ENCODE measurements around the gene NCAM1. TPM values are rescaled to one million over a fixed set of nuclear protein-coding genes. Genes with fewer than 3 reads are reported as not detected.

The NCAM1 gene
- polyA plus RNA-seq, 1 donor (not counting 4 experiments of a cell fraction or from before 2014, with no cell fraction given): 0.04 TPM

- H3K9me3 ChIP-seq (ENCODE audit: control insufficient read depth, low read depth, low read length): no peaks in the 10 kb centered on the region
- H3K4me1 ChIP-seq (ENCODE audit: control insufficient read depth, extremely low read depth, insufficient read depth, low read length): no peaks in the 10 kb centered on the region
- H3K4me3 ChIP-seq (ENCODE audit: control insufficient read depth in 2 of 3, extremely low read depth in 1 of 3, insufficient read depth in 2 of 3, low read depth in 1 of 3, low read length in 3 of 3): no peak overlapping the region
- DNase-seq (ENCODE audit: low read depth, low spot score) (no peak), FAIRE-seq (no peak)
- no peak overlapping the region for H3K4me2 ChIP-seq (ENCODE audit: control insufficient read depth, extremely low read depth, insufficient read depth, low read depth, low read length)
- H3K9ac ChIP-seq (ENCODE audit: control insufficient read depth, extremely low read depth, insufficient read depth, low read length): no peak overlapping the region
- H3K79me2 ChIP-seq (ENCODE audit: control insufficient read depth, insufficient read depth, low read length): no peaks in the 10 kb centered on the region
- no peak for TF ChIP-seq EZH2 (IDR thresholded peaks at IDR 0.05; ENCODE audit: low read length)
- TF ChIP-seq CTCF (optimal IDR thresholded peaks at IDR 0.05 in 1 of 3, IDR thresholded peaks at IDR 0.05 in 1 of 3, conservative IDR thresholded peaks at IDR 0.05 in 1 of 3; ENCODE audit: extremely low read depth in 1 of 3, insufficient read depth in 2 of 3, low read length in 3 of 3): no peak
- no peaks in the 10 kb centered on the region for H3K9me1 ChIP-seq (ENCODE audit: control insufficient read depth, extremely low read depth, insufficient read depth, low read length)
- H2AFZ ChIP-seq (ENCODE audit: control insufficient read depth, low read length): no peak overlapping the region
- H3K27ac ChIP-seq (ENCODE audit: control insufficient read depth, insufficient read depth, low read length): no peak overlapping the region
- H3K27me3 ChIP-seq (ENCODE audit: control insufficient read depth, extremely low read depth, insufficient read depth, low read length): no peaks in the 10 kb centered on the region
- dilution Hi-C loops (cut with MboI; ENCODE audit: extremely low pct_ligation_motif_present, low sequenced_read_pairs): no loop called here
- H4K20me1 ChIP-seq (ENCODE audit: control insufficient read depth, extremely low read depth, insufficient read depth, low read length): no peaks in the 10 kb centered on the region
- H3K36me3 ChIP-seq (ENCODE audit: control insufficient read depth in 2 of 2, extremely low read depth in 1 of 2, insufficient read depth in 2 of 2, low read length in 2 of 2): no peaks in the 10 kb centered on the region
Observed at GRCh38 chr11:112996994-112997393, 35.8 kb downstream of the NCAM1 start.

DNA sequence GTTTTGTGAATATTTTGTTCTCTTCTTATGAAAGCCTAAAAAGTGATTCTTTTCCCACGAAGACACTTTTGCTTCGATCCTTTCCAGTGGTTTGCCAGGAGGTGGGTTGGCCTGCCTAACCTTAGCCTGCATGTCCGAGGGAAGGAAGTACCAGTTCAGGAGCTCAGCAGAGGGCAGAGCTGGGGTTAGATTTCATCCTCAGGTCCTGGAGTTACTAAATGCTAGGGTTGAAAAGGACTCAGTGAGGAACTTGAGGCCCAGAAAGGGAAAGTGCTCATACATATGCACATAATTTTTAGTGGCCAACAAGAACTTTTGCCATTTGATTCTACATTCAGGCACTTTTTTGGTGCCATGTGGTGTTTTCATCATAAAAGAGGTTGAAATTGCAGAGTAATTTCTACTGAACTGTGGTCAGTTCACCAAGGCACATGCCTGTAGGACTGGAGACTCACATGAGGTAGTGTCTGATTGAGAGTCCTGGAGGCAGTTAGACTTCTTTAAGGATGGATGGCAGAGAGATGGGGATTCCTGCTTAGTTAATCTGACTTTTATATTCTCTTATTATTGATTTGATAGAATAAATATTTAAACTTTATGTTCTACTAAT, 36.7 kb downstream of the NCAM1 start:
- Histone ChIP-seq H3K4me2 (ENCODE audit: control insufficient read depth, extremely low read depth, insufficient read depth, low read depth, low read length) (no peak overlapping the region), H3K36me3 (ENCODE audit: control insufficient read depth in 2 of 2, extremely low read depth in 1 of 2, insufficient read depth in 2 of 2, low read length in 2 of 2) (no peaks in the 10 kb centered on the region), H3K9me3 (ENCODE audit: control insufficient read depth, low read depth, low read length) (no peaks in the 10 kb centered on the region), H3K9ac (ENCODE audit: control insufficient read depth, extremely low read depth, insufficient read depth, low read length) (no peak overlapping the region), H2AFZ (ENCODE audit: control insufficient read depth, low read length) (no peak overlapping the region), H3K4me1 (ENCODE audit: control insufficient read depth, extremely low read depth, insufficient read depth, low read length) (no peaks in the 10 kb centered on the region), H3K27ac (ENCODE audit: control insufficient read depth, insufficient read depth, low read length) (no peak overlapping the region), H4K20me1 (ENCODE audit: control insufficient read depth, extremely low read depth, insufficient read depth, low read length) (no peaks in the 10 kb centered on the region), H3K27me3 (ENCODE audit: control insufficient read depth, extremely low read depth, insufficient read depth, low read length) (no peaks in the 10 kb centered on the region), H3K9me1 (ENCODE audit: control insufficient read depth, extremely low read depth, insufficient read depth, low read length) (no peaks in the 10 kb centered on the region), H3K79me2 (ENCODE audit: control insufficient read depth, insufficient read depth, low read length) (no peaks in the 10 kb centered on the region), H3K4me3 (ENCODE audit: control insufficient read depth in 2 of 3, extremely low read depth in 1 of 3, insufficient read depth in 2 of 3, low read depth in 1 of 3, low read length in 3 of 3) (no peak overlapping the region)
- no peak for DNase-seq (ENCODE audit: low read depth, low spot score)
- dilution Hi-C loops (cut with MboI; ENCODE audit: extremely low pct_ligation_motif_present, low sequenced_read_pairs): no loop called here
- FAIRE-seq: no peak
- no peak for TF ChIP-seq CTCF (optimal IDR thresholded peaks at IDR 0.05 in 1 of 3, IDR thresholded peaks at IDR 0.05 in 1 of 3, conservative IDR thresholded peaks at IDR 0.05 in 1 of 3; ENCODE audit: extremely low read depth in 1 of 3, insufficient read depth in 2 of 3, low read length in 3 of 3)
- no peak for TF ChIP-seq EZH2 (IDR thresholded peaks at IDR 0.05; ENCODE audit: low read length)
